ENCODE measurements around the gene RNASE13.

The RNASE13 gene

DNA sequence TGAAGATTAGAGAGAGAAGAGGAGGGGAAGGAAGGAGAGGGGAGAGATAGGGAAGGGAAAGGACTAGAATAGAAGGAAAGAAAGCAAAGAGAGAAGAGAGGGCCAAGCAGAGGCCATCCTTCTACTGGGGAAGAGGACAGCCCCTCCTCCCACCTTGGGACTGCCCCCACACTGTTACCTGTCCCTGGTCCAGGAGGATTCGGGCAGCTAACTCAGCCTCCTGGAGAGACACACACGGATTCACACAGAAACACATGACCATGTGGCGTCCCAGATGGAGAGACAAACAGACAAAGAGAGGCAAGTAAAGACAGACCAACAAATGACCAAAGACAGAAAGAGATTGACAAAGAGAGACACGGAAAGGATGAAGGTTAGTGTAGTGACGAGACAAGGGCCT is 11.9 kb downstream of the RNASE13 start (continued):
- TF ChIP-seq ZIC2 (tag by site-specific recombination; IDR thresholded peaks at IDR 0.05) (no peak), ZNF37A (tag by site-specific recombination; IDR thresholded peaks at IDR 0.05) (no peak), ZNF121 (tag by site-specific recombination; IDR thresholded peaks at IDR 0.05) (no peak), ZNF280D (tag by site-specific recombination; IDR thresholded peaks at IDR 0.05) (no peak)

- Histone ChIP-seq H3K4me3 (ENCODE audit: low read depth, low read length) (no peak overlapping the region), H3K27ac (ENCODE audit: extremely low read depth, low read depth, low read length) (no peak overlapping the region), H3K36me3 (ENCODE audit: control insufficient read depth in 2 of 2, insufficient read depth in 1 of 2, low read length in 2 of 2) (peaks cover 0 to 51% of the 10 kb centered on the region in 2 experiments; a peak in 2 of 3 replicates), H3K9me3 (ENCODE audit: control insufficient read depth, insufficient read depth, low read depth, low read length) (no peaks in the 10 kb centered on the region), H3K4me1 (ENCODE audit: control insufficient read depth, insufficient read depth, low read length) (peaks cover 5% of the 10 kb centered on the region; the same call in 1 of the 2 replicates)
- CTCF ChIA-PET: interaction anchor here (0.6 to 3.0 kb wide), 5 partner anchors 11 to 71 kb away, joined by 3 to 18 read pairs (median 6); no protein-coding TSS in a partner anchor
- POLR2A ChIA-PET: interaction anchor here (1.2 kb wide), 1 partner anchor 22 kb away, joined by 3 read pairs; the partner anchor contains the start of gene SLC39A2
- TF ChIP-seq ZNF664 (tag by site-specific recombination; IDR thresholded peaks at IDR 0.05) (no peak), ZNF335 (tag by site-specific recombination; conservative IDR thresholded peaks at IDR 0.05) (no peak), ZBTB21 (tag by site-specific recombination; IDR thresholded peaks at IDR 0.05) (no peak), ZEB2 (tag by site-specific recombination; IDR thresholded peaks at IDR 0.05) (no peak), PRDM10 (tag by site-specific recombination; IDR thresholded peaks at IDR 0.05) (no peak), ZNF488 (tag by site-specific recombination; IDR thresholded peaks at IDR 0.05) (no peak), ZNF792 (tag by site-specific recombination; IDR thresholded peaks at IDR 0.05) (no peak), REPIN1 (tag by site-specific recombination; IDR thresholded peaks at IDR 0.05; ENCODE audit: low read depth) (no peak), ZNF473 (tag by site-specific recombination; IDR thresholded peaks at IDR 0.05) (no peak), ZNF596 (tag by site-specific recombination; IDR thresholded peaks at IDR 0.05) (no peak), EGR2 (tag by site-specific recombination; IDR thresholded peaks at IDR 0.05; ENCODE audit: low read depth) (no peak), ZNF610 (tag by site-specific recombination; IDR thresholded peaks at IDR 0.05; ENCODE audit: borderline replicate concordance) (no peak), KLF10 (tag by site-specific recombination; IDR thresholded peaks at IDR 0.05) (no peak)
- TF ChIP-seq, protein P1, sequence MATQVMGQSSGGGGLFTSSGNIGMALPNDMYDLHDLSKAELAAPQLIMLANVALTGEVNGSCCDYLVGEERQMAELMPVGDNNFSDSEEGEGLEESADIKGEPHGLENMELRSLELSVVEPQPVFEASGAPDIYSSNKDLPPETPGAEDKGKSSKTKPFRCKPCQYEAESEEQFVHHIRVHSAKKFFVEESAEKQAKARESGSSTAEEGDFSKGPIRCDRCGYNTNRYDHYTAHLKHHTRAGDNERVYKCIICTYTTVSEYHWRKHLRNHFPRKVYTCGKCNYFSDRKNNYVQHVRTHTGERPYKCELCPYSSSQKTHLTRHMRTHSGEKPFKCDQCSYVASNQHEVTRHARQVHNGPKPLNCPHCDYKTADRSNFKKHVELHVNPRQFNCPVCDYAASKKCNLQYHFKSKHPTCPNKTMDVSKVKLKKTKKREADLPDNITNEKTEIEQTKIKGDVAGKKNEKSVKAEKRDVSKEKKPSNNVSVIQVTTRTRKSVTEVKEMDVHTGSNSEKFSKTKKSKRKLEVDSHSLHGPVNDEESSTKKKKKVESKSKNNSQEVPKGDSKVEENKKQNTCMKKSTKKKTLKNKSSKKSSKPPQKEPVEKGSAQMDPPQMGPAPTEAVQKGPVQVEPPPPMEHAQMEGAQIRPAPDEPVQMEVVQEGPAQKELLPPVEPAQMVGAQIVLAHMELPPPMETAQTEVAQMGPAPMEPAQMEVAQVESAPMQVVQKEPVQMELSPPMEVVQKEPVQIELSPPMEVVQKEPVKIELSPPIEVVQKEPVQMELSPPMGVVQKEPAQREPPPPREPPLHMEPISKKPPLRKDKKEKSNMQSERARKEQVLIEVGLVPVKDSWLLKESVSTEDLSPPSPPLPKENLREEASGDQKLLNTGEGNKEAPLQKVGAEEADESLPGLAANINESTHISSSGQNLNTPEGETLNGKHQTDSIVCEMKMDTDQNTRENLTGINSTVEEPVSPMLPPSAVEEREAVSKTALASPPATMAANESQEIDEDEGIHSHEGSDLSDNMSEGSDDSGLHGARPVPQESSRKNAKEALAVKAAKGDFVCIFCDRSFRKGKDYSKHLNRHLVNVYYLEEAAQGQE (tag by site-specific recombination; IDR thresholded peaks at IDR 0.05): no peak
- TF ChIP-seq, protein P2, sequence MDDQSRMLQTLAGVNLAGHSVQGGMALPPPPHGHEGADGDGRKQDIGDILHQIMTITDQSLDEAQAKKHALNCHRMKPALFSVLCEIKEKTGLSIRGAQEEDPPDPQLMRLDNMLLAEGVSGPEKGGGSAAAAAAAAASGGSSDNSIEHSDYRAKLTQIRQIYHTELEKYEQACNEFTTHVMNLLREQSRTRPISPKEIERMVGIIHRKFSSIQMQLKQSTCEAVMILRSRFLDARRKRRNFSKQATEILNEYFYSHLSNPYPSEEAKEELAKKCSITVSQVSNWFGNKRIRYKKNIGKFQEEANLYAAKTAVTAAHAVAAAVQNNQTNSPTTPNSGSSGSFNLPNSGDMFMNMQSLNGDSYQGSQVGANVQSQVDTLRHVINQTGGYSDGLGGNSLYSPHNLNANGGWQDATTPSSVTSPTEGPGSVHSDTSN (CRISPR knock-in tag; IDR thresholded peaks at IDR 0.05): no peak
- TF ChIP-seq, protein P3, sequence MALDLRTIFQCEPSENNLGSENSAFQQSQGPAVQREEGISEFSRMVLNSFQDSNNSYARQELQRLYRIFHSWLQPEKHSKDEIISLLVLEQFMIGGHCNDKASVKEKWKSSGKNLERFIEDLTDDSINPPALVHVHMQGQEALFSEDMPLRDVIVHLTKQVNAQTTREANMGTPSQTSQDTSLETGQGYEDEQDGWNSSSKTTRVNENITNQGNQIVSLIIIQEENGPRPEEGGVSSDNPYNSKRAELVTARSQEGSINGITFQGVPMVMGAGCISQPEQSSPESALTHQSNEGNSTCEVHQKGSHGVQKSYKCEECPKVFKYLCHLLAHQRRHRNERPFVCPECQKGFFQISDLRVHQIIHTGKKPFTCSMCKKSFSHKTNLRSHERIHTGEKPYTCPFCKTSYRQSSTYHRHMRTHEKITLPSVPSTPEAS (tag by site-specific recombination; IDR thresholded peaks at IDR 0.05): no peak
- TF ChIP-seq, protein P4, sequence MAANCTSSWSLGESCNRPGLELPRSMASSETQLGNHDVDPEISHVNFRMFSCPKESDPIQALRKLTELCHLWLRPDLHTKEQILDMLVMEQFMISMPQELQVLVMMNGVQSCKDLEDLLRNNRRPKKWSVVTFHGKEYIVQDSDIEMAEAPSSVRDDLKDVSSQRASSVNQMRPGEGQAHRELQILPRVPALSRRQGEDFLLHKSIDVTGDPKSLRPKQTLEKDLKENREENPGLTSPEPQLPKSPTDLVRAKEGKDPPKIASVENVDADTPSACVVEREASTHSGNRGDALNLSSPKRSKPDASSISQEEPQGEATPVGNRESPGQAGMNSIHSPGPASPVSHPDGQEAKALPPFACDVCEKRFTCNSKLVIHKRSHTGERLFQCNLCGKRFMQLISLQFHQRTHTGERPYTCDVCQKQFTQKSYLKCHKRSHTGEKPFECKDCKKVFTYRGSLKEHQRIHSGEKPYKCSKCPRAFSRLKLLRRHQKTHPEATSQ (tag by site-specific recombination; IDR thresholded peaks at IDR 0.05): no peak
Observed at GRCh38 chr14:21020977-21021545, 13.5 kb downstream of the RNASE13 start.

All from HEK293 (cell line).